Gastroesophageal sphincter (tissue), 3 donors: Measurements from ENCODE around the gene DIP2C.

Source experiments
- EP300 ChIP-seq: sonication (generic); formaldehyde crosslinking; IDR thresholded peaks from one replicate; pipeline ENCODE4 v1.6.1; 2017; ENCODE audit warnings: antibody characterized with exemption, mild to moderate bottlenecking
- POLR2A ChIP-seq, 2 donors: fragments of 450-650 bp; IDR thresholded peaks; one replicate each; pipeline ENCODE4 v1.6.1; 2017; ENCODE audit warnings: antibody characterized with exemption in 2 of 2, mild to moderate bottlenecking in 2 of 2, moderate library complexity in 1 of 2
- TF ChIP-seq, protein P1 (sequence below), 4 experiments: fragments of 200-600 bp in 2 of 4; fragments of 450-650 bp in 2 of 4; sonication (generic) in 1 of 4; IDR thresholded peaks; one replicate each; pipeline ENCODE4 v1.5.1; 2017 to 2019; ENCODE audit warnings: antibody characterized with exemption in 4 of 4, mild to moderate bottlenecking in 2 of 4, moderate library complexity in 2 of 4

DNA sequence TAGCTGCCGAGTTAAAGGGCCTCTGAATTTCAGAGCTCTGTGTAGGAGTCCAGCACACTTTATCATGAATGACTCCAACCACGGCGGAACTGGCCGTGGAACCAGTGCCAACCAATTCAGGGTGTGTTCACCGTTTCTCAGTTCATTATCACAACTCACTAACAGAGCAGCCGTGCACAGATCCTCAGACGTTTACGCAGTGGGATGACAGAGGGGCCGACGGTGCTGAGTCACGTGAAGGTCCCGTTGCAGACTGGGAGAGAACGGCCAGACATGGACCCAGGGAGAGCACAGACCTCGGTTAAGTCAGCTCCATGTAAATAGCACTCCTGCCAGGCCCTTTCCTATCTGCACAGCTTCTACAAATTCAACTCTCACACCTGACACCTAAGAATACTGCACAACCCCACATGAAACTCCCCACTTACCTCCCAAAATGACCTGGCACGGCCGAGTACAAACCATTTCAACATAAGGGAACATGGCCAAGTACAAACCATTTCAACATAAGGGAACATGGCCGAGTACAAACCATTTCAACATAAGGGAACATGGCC, 95.5 kb downstream of the DIP2C start:
- TF ChIP-seq POLR2A (IDR thresholded peaks at IDR 0.05) (no peak), EP300 (no peak)
- TF ChIP-seq, protein P1, sequence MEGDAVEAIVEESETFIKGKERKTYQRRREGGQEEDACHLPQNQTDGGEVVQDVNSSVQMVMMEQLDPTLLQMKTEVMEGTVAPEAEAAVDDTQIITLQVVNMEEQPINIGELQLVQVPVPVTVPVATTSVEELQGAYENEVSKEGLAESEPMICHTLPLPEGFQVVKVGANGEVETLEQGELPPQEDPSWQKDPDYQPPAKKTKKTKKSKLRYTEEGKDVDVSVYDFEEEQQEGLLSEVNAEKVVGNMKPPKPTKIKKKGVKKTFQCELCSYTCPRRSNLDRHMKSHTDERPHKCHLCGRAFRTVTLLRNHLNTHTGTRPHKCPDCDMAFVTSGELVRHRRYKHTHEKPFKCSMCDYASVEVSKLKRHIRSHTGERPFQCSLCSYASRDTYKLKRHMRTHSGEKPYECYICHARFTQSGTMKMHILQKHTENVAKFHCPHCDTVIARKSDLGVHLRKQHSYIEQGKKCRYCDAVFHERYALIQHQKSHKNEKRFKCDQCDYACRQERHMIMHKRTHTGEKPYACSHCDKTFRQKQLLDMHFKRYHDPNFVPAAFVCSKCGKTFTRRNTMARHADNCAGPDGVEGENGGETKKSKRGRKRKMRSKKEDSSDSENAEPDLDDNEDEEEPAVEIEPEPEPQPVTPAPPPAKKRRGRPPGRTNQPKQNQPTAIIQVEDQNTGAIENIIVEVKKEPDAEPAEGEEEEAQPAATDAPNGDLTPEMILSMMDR (IDR thresholded peaks at IDR 0.05), result no peak
